Activated CD4-positive, alpha-beta T cell treated with anti-CD3 and anti-CD28 coated beads, Interleukin-2, amount 50 U/mL, for 24 hours (primary cell): ENCODE measurements around the gene ZC4H2.
"Not testable (repeated sequence)": the region's sequence is repeated elsewhere in the genome, so short reads cannot be mapped to it uniquely, and the experiment has no call there.

Source experiments
- DNase-seq, 2 donors: peaks; one replicate each; pipeline ENCODE4 v3.0.0-alpha.2; 2020; ENCODE audit warnings: low read depth in 1 of 2, low spot score in 1 of 2

Gene ZC4H2, protein sequence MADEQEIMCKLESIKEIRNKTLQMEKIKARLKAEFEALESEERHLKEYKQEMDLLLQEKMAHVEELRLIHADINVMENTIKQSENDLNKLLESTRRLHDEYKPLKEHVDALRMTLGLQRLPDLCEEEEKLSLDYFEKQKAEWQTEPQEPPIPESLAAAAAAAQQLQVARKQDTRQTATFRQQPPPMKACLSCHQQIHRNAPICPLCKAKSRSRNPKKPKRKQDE

DNA sequence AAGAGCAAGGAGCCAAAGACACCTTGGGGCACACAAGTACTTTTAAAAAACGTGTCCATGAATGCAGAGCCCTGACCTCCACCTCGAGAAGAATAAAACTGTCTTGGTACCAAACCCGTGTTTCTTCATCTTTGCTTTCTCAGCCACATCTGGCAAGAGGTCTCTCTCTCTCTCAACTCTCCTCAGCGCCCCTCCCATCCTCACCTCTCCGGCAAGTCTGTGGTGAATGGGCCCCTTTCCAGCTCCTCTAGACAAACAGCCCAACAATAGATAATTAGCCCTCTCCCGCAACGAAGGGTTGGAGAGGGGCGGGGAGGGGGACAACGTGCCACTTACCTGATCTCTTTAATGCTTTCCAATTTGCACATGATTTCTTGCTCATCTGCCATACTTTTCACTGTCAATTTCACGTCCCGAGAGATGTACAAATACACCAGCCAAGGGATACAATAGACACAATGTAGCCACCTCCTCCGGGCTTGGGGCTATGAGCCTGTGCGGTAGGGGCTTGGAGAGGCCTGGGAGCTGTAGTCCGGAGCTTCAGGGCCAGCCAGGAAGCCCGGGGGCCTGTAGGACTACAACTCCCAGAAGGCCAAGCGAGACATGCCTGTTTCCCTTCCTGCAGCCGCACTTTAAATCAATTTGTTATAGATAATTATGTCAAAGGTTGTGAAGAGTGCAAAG, at the start of gene ZC4H2:
TSS of gene ZC4H2 (minus strand) at position 462 of the 684 bp plus-strand sequence. CDS start at position 389, 73 bp downstream.
- DNase-seq = peak; percentile 21 to 49

DNA sequence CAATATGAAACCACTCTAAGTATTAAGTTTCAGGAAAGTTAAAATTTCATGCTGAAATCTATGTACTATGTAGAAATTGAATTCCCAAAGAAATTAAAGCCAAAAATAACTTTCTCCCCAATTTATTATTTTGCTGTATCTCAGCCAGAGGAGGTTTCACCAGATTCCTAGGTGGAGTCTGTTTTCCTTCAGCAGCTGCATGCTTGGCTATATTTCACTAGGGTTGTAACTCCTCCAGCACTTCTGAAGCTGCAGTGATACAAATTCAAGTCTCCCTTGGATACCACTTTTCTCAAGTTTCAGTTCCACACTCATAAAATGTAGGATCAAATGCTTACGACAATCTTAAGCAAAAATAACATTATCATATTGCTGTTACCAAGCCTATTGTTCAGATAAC, 41.2 kb upstream of the ZC4H2 start:
- DNase-seq = no peak

GRCh38 chrX:65014230-65014629, 38.0 kb upstream of the ZC4H2 start:
- no peak for DNase-seq

GRCh38 chrX:65009459-65009858, 33.2 kb upstream of the ZC4H2 start:
- no peak for DNase-seq

DNA sequence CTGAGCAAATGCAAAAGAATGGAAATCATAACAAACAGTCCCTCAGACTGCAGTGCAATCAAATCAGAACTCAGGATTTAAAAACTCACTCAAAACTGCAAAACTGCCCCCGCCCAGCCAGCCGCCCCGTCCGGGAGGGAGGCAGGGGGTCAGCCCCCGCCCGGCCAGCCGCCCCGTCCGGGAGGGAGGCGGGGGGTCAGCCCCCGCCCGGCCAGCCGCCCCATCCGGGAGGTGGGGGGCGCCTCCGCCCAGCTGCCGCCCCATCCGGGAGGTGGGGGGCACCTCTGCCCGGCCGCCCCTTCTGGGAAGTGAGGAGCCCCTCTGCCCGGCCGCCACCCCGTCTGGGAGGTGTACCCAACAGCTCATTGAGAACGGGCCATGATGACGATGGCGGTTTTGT, 26.0 kb upstream of the ZC4H2 start:
- DNase-seq = not testable (repeated sequence)

- DNase-seq = no peak
Measured at GRCh38 chrX:64996805-64997204, 20.6 kb upstream of the ZC4H2 start.

DNA sequence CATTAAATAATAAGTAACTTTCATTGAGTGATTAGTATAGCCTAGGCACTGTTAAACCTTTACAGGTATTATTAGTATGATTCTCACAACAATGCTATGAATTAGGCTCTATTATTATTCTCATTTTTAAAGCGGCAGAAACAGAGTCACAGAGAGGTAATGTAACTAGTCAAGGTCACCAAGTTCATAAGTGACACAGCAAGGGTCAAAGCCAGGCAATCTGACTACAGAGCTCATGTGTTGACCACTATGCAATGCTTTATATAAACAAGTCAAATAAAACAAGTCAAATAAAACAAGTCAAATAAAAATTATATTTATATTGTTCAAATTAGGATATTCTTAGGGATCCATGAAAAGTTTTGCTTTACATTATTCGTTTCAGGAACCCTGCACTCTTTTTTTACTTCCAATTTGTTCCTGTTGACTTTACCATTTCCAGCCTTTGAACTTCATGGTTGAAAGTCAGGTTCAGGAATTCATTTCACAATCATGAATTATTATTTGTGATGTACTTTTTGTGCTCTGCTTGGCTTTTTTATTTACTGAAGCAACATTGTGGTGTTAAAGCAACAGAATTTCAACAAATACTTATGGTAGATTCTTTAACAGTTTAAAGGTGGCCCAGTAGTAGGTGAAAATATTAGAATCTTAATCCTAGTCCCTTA, 18.0 kb upstream of the ZC4H2 start:
- DNase-seq = no peak

- no peak for DNase-seq
Measured at GRCh38 chrX:64977830-64978229, 1.6 kb upstream of the ZC4H2 start.

GRCh38 chrX:64977051-64977450, 801 bp upstream of the ZC4H2 start:
- DNase-seq = no peak

DNA sequence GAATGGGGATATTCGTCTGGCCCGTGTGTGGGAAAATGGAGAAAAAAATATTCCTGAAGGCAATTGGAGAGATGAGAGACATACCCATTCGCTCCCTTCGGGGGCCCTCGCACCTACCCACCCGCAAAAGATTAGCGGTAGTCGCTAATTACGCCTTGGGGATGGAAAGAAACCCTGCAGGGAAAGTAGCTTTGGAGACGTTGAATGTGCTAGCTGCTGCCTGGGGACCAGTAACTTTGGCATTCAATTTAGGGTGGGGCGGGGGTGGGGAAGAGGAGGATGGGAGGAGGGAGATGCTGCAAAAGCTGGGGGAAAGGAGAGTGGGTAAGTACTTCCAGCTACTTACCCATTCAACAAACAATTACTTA, 407 bp upstream of the ZC4H2 start:
- DNase-seq = no peak

- DNase-seq = peak in 1 of 2 donors; percentile 1
Measured at GRCh38 chrX:64975491-64975890, 759 bp downstream of the ZC4H2 start.

DNA sequence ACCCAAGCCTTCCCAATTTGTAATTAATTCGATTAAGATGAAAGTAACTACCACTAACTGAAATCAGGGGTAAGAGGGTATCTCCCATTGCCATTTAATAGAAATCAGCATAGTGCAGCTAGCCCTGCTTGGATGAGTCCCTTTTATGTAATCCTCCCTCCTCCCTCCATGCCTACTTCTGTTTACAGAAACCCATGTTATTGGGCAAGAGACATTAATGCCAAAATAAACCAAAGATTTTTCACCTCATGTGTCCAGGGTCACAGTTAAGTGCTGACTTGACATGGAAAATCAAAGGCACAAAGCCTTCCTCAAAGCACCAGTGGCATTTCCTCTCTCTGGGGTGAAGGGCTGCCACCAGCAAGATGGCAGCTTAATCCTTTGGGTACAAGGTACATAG, 50.8 kb downstream of the ZC4H2 start:
- DNase-seq = no peak

DNA sequence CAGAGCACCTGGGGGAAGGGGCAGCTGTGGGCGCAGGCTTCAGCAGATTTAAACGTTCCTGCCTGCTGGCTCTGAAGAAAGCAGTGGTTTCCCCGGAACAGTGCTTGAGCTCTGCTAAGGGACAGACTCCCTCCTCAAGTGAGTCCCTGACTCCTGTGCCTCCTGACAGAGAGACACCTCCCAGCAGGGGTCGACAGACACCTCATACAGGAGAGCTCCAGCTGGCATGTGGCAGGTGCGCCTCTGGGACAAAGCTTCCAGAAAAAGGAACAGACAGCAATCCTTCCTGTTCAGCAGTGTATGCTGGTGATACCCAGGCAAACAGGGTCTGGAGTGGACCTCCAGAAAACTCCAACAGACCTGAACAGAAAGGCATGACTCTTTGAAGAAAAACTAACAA, 68.1 kb downstream of the ZC4H2 start:
- DNase-seq = no peak

DNA sequence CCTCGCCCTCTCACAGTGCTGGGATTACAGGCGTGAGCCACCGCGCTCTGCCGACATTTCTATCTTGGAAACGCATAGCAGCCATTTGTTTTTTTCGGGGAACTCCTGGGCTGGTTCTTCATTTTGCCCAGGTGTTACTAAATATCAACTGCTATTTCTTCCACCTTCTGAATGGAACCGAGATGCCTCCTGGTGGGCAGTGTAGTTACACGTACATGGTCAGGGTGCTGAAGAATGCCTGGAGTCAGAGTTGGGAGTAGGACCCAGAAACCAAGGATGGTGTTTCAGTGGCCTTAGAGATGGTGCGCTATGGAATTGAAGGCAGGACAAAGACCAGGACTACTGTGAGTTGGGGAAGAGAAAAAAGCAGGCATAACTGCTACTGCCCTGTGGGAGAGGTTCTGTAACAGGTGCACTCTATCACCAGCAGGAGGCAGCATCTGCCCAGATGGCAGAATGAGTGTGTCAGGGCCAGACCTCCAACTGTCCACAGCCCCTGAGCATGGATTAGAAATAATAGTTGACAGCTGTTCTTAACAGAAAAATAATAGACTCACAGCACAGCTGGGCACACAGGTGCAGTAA, 81.7 kb downstream of the ZC4H2 start:
- peak in 1 of 2 donors; percentile 1 for DNase-seq

GRCh38 chrX:64885850-64886249, 90.4 kb downstream of the ZC4H2 start:
- DNase-seq = no peak

- DNase-seq = not testable (repeated sequence)
Measured at GRCh38 chrX:64878709-64879108, 97.5 kb downstream of the ZC4H2 start.

GRCh38 chrX:64867217-64867616, 109.0 kb downstream of the ZC4H2 start:
- DNase-seq = no peak
